Osteocyte (in vitro differentiated cells): Measurements from ENCODE around the gene PAK5. TPM values are rescaled to one million over a fixed set of nuclear protein-coding genes. Genes with fewer than 3 reads are reported as not detected.
A peak's percentile ranks its signal among the peaks of the same experiment; 100 is the strongest.

ENCODE experiments used
- DNase-seq: peaks from one replicate; pipeline ENCODE4 v3.0.0; 2021; ENCODE audit warnings: mixed read lengths; ENCODE audit not compliant: unreplicated experiment; ENCODE audit errors: extremely low spot score
- H3K27ac Mint-ChIP-seq: one replicate; pipeline ENCODE4 v1.8.0; 2021; ENCODE audit warnings: mild to moderate bottlenecking, mixed read lengths; ENCODE audit not compliant: unreplicated experiment
- H3K27me3 Mint-ChIP-seq: one replicate; pipeline ENCODE4 v1.8.0; 2021; ENCODE audit warnings: mixed read lengths; ENCODE audit not compliant: unreplicated experiment
- H3K36me3 Mint-ChIP-seq: one replicate; pipeline ENCODE4 v1.8.0; 2021; ENCODE audit warnings: mixed read lengths; ENCODE audit not compliant: unreplicated experiment
- H3K4me1 Mint-ChIP-seq: one replicate; pipeline ENCODE4 v1.8.0; 2021; ENCODE audit warnings: mixed read lengths; ENCODE audit not compliant: unreplicated experiment
- H3K4me3 Mint-ChIP-seq: one replicate; pipeline ENCODE4 v1.8.0; 2021; ENCODE audit warnings: mild to moderate bottlenecking, moderate library complexity, mixed read lengths; ENCODE audit not compliant: unreplicated experiment
- H3K9me3 Mint-ChIP-seq: one replicate; pipeline ENCODE4 v1.8.0; 2021; ENCODE audit warnings: mixed read lengths; ENCODE audit not compliant: unreplicated experiment
- total RNA-seq: library from RNA; stranded (reverse); gene quantifications from 2 replicates; pipeline ENCODE4 v1.2.1, GENCODE V29; 2021
- TF ChIP-seq, protein P1 (sequence below): fragments of 200-600 bp; sonication (generic); IDR thresholded peaks from 2 replicates; pipeline ENCODE4 v1.5.0; 2021; ENCODE audit warnings: antibody characterized with exemption, mild to moderate bottlenecking, moderate library complexity

Gene PAK5
- total RNA-seq, 1 donor from 2014 or later = not detected

DNA sequence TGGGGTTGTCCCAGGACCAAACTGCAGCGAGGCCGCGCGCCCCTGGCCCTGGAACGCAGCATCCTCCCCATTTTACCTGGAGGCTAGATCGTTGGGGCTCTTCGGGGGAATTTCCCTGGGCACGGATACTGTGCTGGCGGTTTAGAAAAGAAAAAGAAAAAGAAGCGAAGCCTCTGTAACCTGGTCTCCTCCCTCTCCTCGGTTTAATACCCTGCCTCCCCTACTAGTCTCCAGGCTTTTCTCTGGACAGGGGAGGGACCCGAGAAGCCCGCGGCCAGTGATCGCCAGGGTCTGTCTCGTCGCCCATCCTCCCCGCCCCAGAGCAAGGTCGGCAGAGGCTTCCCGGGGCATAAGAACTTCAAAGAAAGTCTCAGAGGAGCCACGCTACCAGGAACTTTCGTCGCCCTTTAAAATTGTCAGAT lies 330.6 kb downstream of the PAK5 start:
- TF ChIP-seq, protein P1, sequence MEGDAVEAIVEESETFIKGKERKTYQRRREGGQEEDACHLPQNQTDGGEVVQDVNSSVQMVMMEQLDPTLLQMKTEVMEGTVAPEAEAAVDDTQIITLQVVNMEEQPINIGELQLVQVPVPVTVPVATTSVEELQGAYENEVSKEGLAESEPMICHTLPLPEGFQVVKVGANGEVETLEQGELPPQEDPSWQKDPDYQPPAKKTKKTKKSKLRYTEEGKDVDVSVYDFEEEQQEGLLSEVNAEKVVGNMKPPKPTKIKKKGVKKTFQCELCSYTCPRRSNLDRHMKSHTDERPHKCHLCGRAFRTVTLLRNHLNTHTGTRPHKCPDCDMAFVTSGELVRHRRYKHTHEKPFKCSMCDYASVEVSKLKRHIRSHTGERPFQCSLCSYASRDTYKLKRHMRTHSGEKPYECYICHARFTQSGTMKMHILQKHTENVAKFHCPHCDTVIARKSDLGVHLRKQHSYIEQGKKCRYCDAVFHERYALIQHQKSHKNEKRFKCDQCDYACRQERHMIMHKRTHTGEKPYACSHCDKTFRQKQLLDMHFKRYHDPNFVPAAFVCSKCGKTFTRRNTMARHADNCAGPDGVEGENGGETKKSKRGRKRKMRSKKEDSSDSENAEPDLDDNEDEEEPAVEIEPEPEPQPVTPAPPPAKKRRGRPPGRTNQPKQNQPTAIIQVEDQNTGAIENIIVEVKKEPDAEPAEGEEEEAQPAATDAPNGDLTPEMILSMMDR = no peak
- Mint-ChIP-seq H3K4me3 (peak overlapping the region; percentile 4), H3K27me3 (peaks cover 64% of the 10 kb centered on the region), H3K4me1 (peaks cover 8% of the 10 kb centered on the region), H3K9me3 (no peaks in the 10 kb centered on the region), H3K27ac (no peak overlapping the region), H3K36me3 (no peaks in the 10 kb centered on the region)
- no peak for DNase-seq

DNA sequence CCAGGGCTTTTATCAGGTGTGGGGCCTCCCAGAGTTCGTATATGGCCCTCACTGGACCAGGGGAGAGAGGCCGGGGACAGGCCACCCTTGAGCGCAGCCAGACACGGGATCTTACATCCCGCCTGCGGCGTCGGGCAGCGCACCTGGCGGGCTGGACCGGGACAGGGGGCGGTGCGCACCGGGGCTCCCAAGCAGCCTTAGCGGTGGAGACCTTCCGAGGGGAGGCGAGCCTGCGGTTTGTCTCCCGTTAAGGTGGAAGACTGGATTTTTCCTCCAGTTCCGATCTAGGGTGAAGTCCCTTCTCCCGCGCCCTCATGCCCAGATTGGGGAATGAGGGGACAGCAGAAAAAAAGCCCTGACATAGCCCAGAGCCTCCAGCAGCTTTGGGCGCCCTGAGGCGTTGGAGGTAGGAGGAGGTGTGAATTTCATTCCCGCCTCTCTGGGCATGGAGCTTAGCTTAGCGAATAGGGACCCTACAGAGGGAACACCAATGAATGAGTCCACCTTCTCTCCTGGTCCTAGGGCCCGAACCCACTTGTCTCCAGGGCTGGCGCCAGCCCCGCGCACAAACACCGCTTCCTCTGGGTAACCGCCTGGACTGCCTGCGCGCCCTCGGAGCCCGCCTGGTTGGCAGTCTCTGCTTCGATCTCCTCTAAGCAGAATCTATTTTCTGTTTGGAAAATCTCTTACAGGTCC lies 331.2 kb downstream of the PAK5 start:
- Mint-ChIP-seq H3K27ac (no peak overlapping the region), H3K4me1 (peaks cover 8% of the 10 kb centered on the region), H3K27me3 (peaks cover 59% of the 10 kb centered on the region), H3K36me3 (no peaks in the 10 kb centered on the region), H3K4me3 (peak overlapping the region; percentile 35), H3K9me3 (no peaks in the 10 kb centered on the region)
- TF ChIP-seq, protein P1 = no peak
- no peak for DNase-seq

DNA sequence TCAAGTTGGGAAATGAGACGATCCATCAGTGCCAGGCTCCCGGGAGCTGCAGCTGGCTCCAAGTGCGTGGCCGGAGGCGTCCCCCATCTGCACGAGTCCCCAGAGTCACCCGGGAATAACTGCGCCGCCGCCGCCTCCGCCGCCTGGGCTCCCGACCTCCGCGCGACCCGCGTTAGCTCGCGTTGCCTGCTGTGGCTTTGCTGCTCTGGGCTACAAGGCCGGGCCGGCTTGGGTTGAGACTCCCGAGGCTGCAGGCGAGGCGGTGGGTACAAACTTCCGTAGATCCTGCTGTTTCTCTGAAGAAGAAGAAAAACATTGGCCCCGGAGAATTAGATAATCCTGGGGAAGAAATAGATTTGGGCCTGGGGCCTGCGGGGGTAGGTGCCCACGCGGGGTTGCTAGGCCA lies 331.9 kb downstream of the PAK5 start:
- peaks cover 58% of the 10 kb centered on the region for H3K27me3 Mint-ChIP-seq
- H3K4me1 Mint-ChIP-seq = peaks cover 8% of the 10 kb centered on the region
- TF ChIP-seq, protein P1 = no peak
- H3K4me3 Mint-ChIP-seq = peak overlapping the region; percentile 6
- no peak overlapping the region for H3K27ac Mint-ChIP-seq
- no peaks in the 10 kb centered on the region for H3K9me3 Mint-ChIP-seq
- peak; percentile 85 for DNase-seq
- H3K36me3 Mint-ChIP-seq = no peaks in the 10 kb centered on the region

- H3K36me3 Mint-ChIP-seq = no peaks in the 10 kb centered on the region
- H3K27ac Mint-ChIP-seq = no peak overlapping the region
- DNase-seq = no peak
- H3K9me3 Mint-ChIP-seq = no peaks in the 10 kb centered on the region
- H3K4me1 Mint-ChIP-seq = peaks cover 8% of the 10 kb centered on the region
- no peak overlapping the region for H3K4me3 Mint-ChIP-seq
- TF ChIP-seq, protein P1 = no peak
- H3K27me3 Mint-ChIP-seq = peaks cover 51% of the 10 kb centered on the region
These were observed 332.5 kb downstream of the PAK5 start for GRCh38 chr20:9506280-9506821.

GRCh38 chr20:9503526-9504245 lies 335.2 kb downstream of the PAK5 start:
- Mint-ChIP-seq H3K4me3 (no peak overlapping the region), H3K27ac (no peak overlapping the region), H3K36me3 (no peaks in the 10 kb centered on the region), H3K9me3 (no peaks in the 10 kb centered on the region), H3K4me1 (peaks cover 8% of the 10 kb centered on the region), H3K27me3 (peaks cover 29% of the 10 kb centered on the region)
- DNase-seq = no peak
- TF ChIP-seq, protein P1 = peak; percentile 27
